AG10803 (cell line): ENCODE measurements around the gene HP.
"Not testable (repeated sequence)": the region's sequence is repeated elsewhere in the genome, so short reads cannot be mapped to it uniquely, and the experiment has no call there.

Source experiments
- DNase-seq: peaks from one replicate; pipeline ENCODE4 v3.0.0; 2010; ENCODE audit warnings: low read depth
- H3K4me3 ChIP-seq: 2 replicates; pipeline ENCODE4 v1.5.1; 2011; ENCODE audit warnings: mild to moderate bottlenecking, low read length, control low read depth
- CTCF ChIP-seq: conservative IDR thresholded peaks from 2 replicates; pipeline ENCODE4 v1.5.1; 2011; ENCODE audit warnings: mild to moderate bottlenecking, low read length, control low read depth, inconsistent platforms

Gene HP

GRCh38 chr16:72054254-72054847, at the start of gene HP:
HP (plus strand) TSS chr16:72054505; CDS start chr16:72054653, 148 bp downstream.
- H3K4me3 ChIP-seq, DNase-seq: not testable (repeated sequence)

- H3K4me3 ChIP-seq, result peak overlapping the region; percentile 45
- not testable (repeated sequence) for DNase-seq
These were observed 46.3 kb upstream of the HP start for GRCh38 chr16:72008065-72008423.

GRCh38 chr16:72008424-72009216, 45.7 kb upstream of the HP start, which contains the start of gene DHODH:
DHODH (plus strand) TSS chr16:72008744; CDS start chr16:72008765, 21 bp downstream.
- peak; percentile 97 for DNase-seq
- H3K4me3 ChIP-seq, result peak within 1 kb of the TSS; percentile 97
- no peak for TF ChIP-seq CTCF

- no peak for TF ChIP-seq CTCF
- DNase-seq, result no peak
- no peak overlapping the region for H3K4me3 ChIP-seq
These were observed 44.5 kb upstream of the HP start for GRCh38 chr16:72009779-72010178.

- DNase-seq, result no peak
- no peak for TF ChIP-seq CTCF
- no peak overlapping the region for H3K4me3 ChIP-seq
These were observed 41.7 kb upstream of the HP start for GRCh38 chr16:72012607-72013006.

- peak; percentile 8 for DNase-seq
- TF ChIP-seq CTCF, result no peak
These were observed 40.9 kb upstream of the HP start for GRCh38 chr16:72013389-72013788.

GRCh38 chr16:72013888-72014581, 40.3 kb upstream of the HP start:
- no peak overlapping the region for H3K4me3 ChIP-seq
- DNase-seq, result no peak
- TF ChIP-seq CTCF, result no peak

More at GRCh38 chr16:72013389-72013788, 40.9 kb upstream of the HP start:
- no peak overlapping the region for H3K4me3 ChIP-seq

GRCh38 chr16:72014675-72015074, 39.6 kb upstream of the HP start:
- DNase-seq, result no peak
- H3K4me3 ChIP-seq, result no peak overlapping the region
- no peak for TF ChIP-seq CTCF
